Urinary bladder (tissue), 4 donors: Measurements from ENCODE around the gene MED15. TPM values are rescaled to one million over a fixed set of nuclear protein-coding genes. Genes with fewer than 3 reads are reported as not detected.
A peak's percentile ranks its signal among the peaks of the same experiment; 100 is the strongest.

Experiments used
- DNase-seq: peaks from one replicate; pipeline ENCODE4 v3.0.0-alpha.2; 2015; ENCODE audit errors: extremely low spot score
- H3K27ac ChIP-seq: one replicate; pipeline ENCODE4 v1.5.1; 2013; ENCODE audit warnings: low read depth, mild to moderate bottlenecking, moderate library complexity
- H3K36me3 ChIP-seq: one replicate; pipeline ENCODE4 v1.6.1; 2013; ENCODE audit warnings: mild to moderate bottlenecking, moderate library complexity; ENCODE audit not compliant: insufficient read depth
- H3K4me1 ChIP-seq: one replicate; pipeline ENCODE4 v1.6.1; 2013; ENCODE audit warnings: mild to moderate bottlenecking, moderate library complexity; ENCODE audit not compliant: insufficient read depth
- H3K4me3 ChIP-seq: one replicate; pipeline ENCODE4 v1.5.1; 2013; ENCODE audit warnings: low read depth, low read length
- WGBS: extraction: QIAGEN DNeasy Blood & Tissue Kit; methylation state at CpG from one replicate; pipeline ENCODE4 v1.1.7; 2013; 5-methylcytosine and 5-hydroxymethylcytosine counted together
- polyA plus RNA-seq: library from polyadenylated mRNA; stranded (reverse); fragments of 200-250 nt; gene quantifications from one replicate; pipeline ENCODE4 v1.2.3, GENCODE V29; 2013
- total RNA-seq: library from RNA; depleted of rRNA; stranded (reverse); fragments of >200 nt; gene quantifications from one replicate; pipeline ENCODE4 v1.2.3, GENCODE V29; 2014
- donor health status: healthy with polysubstance abuse.
- donor health status: healthy.

Gene MED15
- total and polyA plus RNA-seq, 2 donors = 34.0 to 57.9 TPM

DNA sequence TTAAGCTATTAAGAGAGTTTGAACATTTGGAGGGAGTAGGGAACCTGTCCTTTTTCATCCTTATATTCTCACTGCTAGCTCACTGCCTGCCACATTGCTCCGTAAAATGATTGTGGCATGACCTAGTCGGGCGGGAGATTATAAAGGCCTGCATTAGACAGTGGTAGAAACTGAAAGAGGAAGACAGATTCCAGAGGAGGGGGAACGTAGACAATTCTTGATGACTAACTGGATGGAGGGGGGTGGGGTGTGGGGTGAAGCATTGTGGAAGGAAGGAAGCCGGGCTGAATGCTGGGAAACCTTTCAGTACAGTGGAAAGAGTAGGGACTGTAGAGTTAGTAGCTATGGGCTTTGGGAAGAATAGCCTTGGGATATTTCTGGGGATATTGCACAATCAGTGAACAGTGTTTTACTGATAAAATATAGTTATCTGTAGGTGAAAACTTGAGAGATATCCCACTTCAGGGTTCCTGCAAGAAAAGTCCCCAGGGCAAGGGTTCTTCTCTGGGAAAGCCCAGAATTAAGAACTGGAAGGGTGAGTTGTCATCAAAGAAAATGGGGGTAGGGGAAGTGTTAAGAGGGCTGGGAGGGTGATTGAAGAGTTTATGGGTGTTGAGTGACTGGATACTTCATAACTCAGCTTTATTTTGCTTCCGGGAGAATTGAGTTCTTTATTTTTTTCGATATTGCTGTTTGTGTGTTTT, 2.1 kb downstream of the MED15 start:
- no peaks in the 10 kb centered on the region for H3K4me1 ChIP-seq
- peak; percentile 72 for DNase-seq
- WGBS = 25% methylated on average over 7 of the region's 7 CpGs
- peak overlapping the region; percentile 7 for H3K4me3 ChIP-seq
- no peaks in the 10 kb centered on the region for H3K36me3 ChIP-seq
- H3K27ac ChIP-seq = peak overlapping the region; percentile 78

DNA sequence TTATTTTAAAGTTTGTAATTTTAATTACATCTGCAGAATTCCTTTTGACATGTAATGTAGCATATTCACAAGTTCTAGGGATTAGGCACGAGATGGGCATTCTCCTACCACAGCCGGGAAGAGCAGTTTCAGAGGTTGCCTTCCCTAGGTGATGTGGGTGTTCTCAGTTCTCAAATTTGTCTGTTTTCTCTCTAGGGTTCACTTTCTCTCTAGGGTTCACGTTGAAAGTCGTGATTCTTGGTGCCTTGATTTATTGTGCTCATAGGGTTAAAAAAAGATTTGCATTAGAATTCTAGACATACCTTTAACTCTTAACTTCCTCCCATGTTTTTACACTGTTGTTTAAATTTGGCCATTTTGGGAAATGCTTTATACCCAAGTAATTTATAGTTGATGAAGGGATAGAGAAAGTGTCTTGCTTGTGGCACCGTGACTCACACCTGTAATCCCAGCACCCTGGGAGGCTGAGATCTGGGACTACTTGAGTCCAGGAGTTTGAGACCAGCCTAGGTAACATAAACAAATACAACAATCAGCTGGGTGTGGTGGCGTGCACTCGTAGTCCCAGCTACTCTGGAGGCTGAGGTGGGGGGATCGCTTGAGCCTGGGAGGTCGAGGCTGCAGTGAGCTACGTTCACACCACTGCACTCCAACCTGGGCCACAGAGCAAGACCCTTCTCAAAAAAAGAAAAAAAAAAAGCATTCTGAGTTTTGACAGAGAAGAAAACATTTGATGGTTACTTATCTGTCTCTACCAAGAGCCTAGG, 3.6 kb downstream of the MED15 start:
- Histone ChIP-seq H3K4me3 (no peak overlapping the region), H3K27ac (no peak overlapping the region), H3K4me1 (no peaks in the 10 kb centered on the region), H3K36me3 (no peaks in the 10 kb centered on the region)
- no peak for DNase-seq
- WGBS = 62% methylated on average over 10 of the region's 10 CpGs

DNA sequence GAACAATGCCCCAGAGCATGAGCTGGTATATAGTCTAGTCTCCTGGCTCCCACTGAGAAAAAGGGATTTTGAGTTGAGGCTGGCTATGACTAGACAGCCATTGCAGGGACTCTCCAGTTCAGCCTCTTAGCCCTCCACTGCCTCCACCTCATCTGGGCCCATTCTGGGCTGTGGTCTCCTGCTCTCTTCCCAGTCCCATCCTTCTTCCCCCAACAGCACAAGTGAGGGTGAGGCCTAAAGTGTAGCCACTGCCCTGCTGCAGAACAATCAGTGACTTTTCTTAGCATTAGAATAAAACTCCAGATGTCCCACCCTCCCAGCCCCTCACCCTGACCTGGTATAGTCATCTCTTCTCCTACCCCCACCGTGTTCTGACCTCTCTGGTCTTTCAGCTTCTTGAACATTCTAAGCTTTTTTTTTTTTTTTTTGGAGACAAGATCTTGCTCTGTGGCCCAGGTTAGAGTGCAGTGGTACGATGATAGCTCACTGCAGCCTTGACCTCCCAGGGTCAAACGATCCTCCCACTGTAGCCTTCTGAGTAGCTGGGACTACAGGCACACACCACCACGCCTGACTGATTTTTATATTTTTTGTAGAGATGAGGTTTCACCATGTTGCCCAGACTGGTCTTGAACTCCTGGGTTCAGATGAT, 4.3 kb downstream of the MED15 start:
- 72% methylated on average over 4 of the region's 4 CpGs for WGBS
- Histone ChIP-seq H3K27ac (no peak overlapping the region), H3K4me1 (no peaks in the 10 kb centered on the region), H3K36me3 (no peaks in the 10 kb centered on the region), H3K4me3 (no peak overlapping the region)
- no peak for DNase-seq

DNA sequence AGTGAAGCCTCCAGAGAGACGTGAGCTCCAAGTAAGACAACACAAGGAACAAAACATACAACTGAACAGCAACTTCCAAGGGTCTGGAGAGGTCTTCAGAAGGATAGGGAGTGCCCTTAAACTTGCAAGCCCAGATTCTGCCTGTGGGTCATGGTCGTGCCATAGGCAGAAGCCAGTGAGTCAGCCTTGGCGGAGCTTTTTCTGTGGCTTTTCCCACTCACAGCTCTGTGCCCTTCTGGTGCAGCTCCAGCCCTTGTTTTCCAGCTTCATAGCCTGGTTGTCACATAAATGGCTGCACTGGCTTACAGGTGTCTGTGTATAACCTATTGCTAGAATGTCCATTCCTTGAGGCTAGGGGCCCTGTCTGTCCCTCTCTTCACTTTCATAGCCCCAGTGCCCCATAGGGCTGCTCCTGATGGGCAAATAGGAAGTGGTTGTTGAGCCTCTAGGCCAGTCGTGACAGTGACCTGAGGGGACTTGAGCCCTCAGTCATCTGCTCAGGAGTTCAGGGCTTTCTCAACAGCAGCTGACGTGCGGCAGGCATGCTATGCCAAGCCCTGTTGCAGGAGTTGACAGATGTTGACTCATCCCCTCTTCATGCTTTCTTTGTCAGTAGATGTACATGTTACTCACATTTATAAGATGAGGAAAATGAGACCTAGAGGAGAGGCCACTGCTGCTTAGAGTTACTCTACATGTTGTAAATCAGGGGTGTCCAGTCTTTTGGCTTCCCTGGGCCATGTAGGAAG, 7.4 kb downstream of the MED15 start:
- Histone ChIP-seq H3K4me3 (no peak overlapping the region), H3K4me1 (no peaks in the 10 kb centered on the region), H3K36me3 (no peaks in the 10 kb centered on the region), H3K27ac (no peak overlapping the region)
- no peak for DNase-seq
- 78% methylated on average over 6 of the region's 6 CpGs for whole genome bisulfite sequencing

DNA sequence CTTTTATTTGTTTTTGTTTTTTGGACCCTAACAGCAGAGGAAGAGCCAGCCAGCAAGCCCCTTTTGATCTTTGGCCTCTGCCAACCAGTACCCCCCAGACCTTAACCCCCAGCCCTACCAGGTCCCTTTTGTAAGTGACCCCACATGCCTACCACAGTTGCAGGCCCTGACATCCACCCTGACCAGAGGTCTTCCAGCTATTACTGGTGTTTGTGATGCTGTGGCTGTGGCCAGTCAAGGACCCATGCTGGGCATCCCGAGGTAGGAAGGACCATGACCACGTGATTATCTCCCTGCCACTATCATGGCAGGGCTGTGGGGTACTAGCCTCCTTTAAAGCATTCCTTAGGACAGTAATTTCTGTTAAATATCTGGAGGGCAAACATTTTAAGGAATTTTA, 9.0 kb downstream of the MED15 start:
- WGBS = 91% methylated on average over 2 of the region's 2 CpGs
- no peak for DNase-seq
- H3K36me3 ChIP-seq = no peaks in the 10 kb centered on the region
- H3K4me3 ChIP-seq = no peak overlapping the region
- H3K27ac ChIP-seq = no peak overlapping the region
- H3K4me1 ChIP-seq = no peaks in the 10 kb centered on the region

DNA sequence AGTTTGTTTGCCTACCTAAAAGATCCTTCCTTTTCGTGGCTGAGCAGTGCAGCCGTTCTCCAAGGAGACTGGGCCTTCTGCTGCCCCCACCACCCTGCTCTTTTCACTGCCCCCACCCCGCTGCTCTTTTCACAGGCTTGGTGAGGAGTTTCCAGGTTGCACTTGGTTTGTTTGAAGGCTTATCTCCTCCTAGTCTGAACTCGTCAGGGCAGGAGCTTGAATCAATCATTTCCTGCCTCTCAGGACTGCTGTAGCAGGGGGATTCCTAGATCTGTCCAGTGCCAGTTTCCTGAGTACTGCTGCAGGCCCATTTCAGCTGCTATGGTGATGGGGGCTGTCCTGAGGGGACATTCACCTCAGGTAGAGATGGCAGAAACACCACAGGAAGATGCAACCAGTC, 10.0 kb downstream of the MED15 start:
- Histone ChIP-seq H3K36me3 (no peaks in the 10 kb centered on the region), H3K27ac (no peak overlapping the region), H3K4me1 (no peaks in the 10 kb centered on the region), H3K4me3 (no peak overlapping the region)
- 67% methylated on average over 4 of the region's 4 CpGs for WGBS
- no peak for DNase-seq

DNA sequence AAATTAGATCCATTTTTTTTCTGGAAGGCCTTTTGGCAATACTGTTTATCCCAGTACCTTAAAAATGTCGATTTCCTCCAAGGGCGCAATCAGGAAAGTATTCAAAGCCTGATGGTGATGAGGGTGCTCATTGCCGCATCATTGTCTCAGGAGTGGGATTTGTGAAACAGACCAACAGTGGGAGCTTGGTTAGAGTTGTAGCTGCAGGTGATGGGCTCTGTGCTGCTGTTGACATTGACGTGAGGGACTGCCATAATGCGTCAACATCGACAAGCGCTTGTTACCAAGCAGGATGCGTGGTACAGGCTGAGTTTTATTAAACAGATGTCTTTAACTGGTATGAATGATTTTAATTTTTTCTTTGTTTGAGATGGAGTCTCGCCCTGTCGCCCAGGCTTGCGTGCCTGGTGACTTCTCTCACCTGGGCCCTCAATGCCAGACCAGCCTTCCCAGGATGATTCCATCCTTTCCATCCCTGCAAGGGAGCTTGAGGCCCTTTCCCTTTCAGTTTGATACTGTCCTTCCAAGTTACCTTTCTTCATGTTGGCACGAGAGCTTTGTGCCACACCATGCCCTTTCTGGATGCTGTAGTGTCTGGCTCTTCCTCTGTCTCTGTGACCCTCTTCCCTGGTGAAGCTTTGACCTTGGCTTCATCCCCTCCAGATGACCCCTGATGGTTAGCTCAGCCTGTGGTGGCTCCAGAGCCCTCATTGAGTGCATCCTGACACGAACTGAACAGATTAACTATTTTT, 10.6 kb downstream of the MED15 start:
- WGBS = 87% methylated on average over 13 of the region's 13 CpGs
- DNase-seq = no peak
- no peaks in the 10 kb centered on the region for H3K4me1 ChIP-seq

DNA sequence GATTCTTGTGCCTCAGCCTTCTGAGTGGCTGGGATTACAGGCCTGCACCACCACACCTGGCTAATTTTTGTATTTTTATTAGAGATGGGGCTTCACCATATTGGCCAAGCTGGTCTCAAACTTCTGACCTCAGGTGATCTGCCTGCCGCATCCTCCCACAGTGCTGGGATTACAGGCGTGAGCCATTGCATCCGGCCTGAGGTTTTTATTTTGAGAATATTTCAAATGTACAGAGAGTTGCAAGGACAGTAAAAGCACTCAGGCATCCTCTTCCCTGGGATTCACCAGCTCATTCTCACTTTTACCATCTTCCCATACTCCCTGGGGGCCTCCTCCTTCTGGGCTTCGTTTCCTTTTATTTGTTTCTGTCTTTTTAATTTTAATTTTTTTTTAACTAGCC, 12.1 kb downstream of the MED15 start:
- Histone ChIP-seq H3K4me1 (no peaks in the 10 kb centered on the region), H3K36me3 (no peaks in the 10 kb centered on the region), H3K4me3 (no peak overlapping the region), H3K27ac (no peak overlapping the region)
- 72% methylated on average over 4 of the region's 4 CpGs for WGBS
- DNase-seq = no peak

More for the DNA sequence above, 10.6 kb downstream of the MED15 start:
- no peak overlapping the region for H3K4me3 ChIP-seq
- H3K36me3 ChIP-seq = no peaks in the 10 kb centered on the region
- no peak overlapping the region for H3K27ac ChIP-seq

DNA sequence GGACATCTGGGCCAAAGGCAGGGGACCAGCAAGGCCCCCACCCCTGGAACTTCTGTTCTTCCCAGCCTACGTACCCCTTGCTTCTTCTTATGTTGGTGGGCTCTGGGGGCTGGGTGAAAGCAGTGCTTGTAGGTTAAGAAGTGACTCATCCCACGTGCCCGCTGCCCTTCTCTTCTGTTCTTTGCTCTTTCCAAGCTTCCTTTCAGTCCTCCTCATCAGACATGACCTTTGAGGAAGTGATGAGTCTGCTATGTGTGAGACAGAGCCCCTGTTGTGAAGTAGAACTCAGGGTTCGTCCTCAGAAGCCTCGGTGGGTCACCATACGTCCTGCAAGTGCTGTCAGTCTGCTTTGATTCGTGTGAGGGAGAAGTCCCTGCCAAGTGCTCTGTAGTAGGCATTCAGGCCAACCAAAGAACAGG, 12.7 kb downstream of the MED15 start:
- Histone ChIP-seq H3K27ac (no peak overlapping the region), H3K36me3 (no peaks in the 10 kb centered on the region), H3K4me3 (no peak overlapping the region), H3K4me1 (no peaks in the 10 kb centered on the region)
- 81% methylated on average over 7 of the region's 7 CpGs for WGBS
- DNase-seq = no peak

DNA sequence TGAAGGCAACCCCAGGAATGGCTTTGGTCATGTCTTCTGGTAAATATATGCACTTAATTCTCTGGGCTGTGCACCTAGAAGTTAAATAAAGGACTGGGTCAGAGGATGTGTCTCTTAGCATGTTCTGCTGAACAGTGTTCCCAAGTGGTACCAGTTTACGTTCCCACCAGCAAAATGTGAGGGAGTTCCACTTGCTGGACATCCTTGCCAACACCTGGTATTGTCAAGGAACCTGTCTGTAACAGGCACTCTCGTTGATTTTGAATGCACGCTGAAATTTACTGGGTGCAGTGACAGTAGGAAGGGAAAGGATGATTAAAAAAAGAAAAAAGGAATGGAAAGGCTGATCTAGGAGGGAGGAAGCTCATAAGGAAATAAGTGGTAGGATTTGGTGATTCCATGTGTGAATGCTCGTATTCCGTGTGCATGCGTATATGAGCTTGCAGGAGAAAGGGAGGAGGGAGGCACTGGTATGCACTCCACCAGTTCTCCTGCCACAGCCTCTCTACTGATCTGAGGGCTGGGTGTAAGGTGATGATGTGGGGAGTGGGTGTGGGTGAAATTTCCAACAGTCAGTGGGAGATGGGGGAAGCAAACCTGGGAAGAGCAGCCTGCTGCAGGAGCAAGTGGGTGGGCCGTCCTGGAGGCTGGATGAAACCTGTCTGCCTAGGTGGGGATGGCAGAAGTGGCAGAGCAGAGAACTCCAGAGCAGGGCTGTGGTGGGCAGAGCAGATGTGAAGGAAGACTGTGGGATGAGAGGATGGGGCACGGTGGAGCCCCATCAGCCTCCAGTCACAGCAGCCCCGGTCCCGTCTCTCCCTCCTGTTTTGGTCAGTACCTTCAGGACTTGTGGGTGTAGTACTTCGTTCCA, 15.0 kb downstream of the MED15 start:
- WGBS = 89% methylated on average over 11 of the region's 11 CpGs
- DNase-seq = no peak
- H3K4me1 ChIP-seq = peaks cover 2% of the 10 kb centered on the region
- no peak overlapping the region for H3K4me3 ChIP-seq
- no peak overlapping the region for H3K27ac ChIP-seq
- no peaks in the 10 kb centered on the region for H3K36me3 ChIP-seq

DNA sequence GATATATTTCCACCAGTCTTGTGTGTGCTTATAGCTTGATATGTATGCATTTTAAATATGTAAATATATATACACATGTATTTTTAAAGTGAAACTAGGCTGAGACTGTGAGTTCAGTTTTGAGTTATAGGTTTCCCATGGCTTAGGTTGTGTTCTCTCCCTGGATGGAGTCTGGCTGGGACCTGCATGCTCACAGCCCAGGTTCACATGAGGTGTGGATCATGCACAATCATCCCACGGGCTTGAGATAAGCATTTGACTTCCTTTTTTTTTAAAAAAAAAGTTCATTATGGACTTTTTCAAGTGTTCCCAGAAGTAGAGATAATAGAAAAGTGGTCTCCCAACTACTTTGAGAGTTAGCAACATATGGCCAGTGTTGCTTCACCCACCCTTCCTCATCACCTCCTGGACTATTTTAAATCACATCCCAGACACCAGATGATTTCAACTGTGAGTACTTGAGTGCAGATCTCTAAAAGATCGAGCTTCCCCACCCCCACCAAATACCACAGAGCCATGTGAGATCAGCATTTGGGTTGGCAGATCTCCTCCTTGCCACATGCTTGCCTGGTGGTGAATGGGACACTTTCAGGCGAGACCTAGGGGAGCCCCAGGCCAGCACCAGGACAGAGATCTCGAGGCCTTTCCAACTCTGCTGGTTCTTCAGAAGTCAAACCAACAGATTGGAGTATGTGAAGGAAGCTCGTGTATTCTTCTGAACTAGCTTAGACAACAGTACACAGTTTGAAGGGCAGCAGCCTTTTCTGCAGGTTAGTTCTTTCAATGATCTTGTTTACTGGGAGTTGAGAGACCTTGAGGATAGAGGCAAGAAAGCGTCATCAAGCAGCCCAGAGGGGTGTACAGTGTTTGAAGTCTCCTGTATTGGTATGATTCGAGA, 15.9 kb downstream of the MED15 start:
- Histone ChIP-seq H3K4me1 (peaks cover 2% of the 10 kb centered on the region), H3K36me3 (no peaks in the 10 kb centered on the region), H3K4me3 (no peak overlapping the region), H3K27ac (no peak overlapping the region)
- 54% methylated on average over 7 of the region's 7 CpGs for WGBS
- DNase-seq = no peak
